ENCODE data around the gene CTBP2. TPM values are rescaled to one million over a fixed set of nuclear protein-coding genes. Genes with fewer than 3 reads are reported as not detected.

The CTBP2 gene
- total RNA-seq, 4 donors from 2014 or later, result 69.7 to 125 (median 84.7) TPM

- 52% methylated on average over 3 of the region's 3 CpGs for WGBS
- DNase-seq (ENCODE audit: extremely low spot score), result no peak
These were observed 58.1 kb downstream of the CTBP2 start for GRCh38 chr10:125102246-125102645.

GRCh38 chr10:125101581-125101980 is 58.8 kb downstream of the CTBP2 start:
- WGBS, result 96% methylated on average over 9 of the region's 9 CpGs
- TF ChIP-seq POLR2A (IDR thresholded peaks at IDR 0.05; ENCODE audit: low read depth), result no peak
- TF ChIP-seq EP300 (IDR thresholded peaks at IDR 0.05), result no peak
- TF ChIP-seq POLR2AphosphoS5 (IDR thresholded peaks at IDR 0.05), result no peak
- no peak for TF ChIP-seq CTCF (IDR thresholded peaks at IDR 0.05)
- no peaks in the 10 kb centered on the region for H3K27me3 ChIP-seq
- DNase-seq (ENCODE audit: extremely low spot score), result no peak
- H3K4me3 ChIP-seq, result no peak overlapping the region
- peaks cover 0 to 24% (median 10%) of the 10 kb centered on the region in 4 donors for H3K36me3 ChIP-seq
- no peaks in the 10 kb centered on the region for H3K9me3 ChIP-seq
- no peak overlapping the region for H3K27ac ChIP-seq (replicated peaks in 1 of 4)
- intact Hi-C loops (cut with DNase I), result no loop called here
- H3K4me1 ChIP-seq, result peaks cover 28 to 74% (median 53%) of the 10 kb centered on the region in 4 donors

More at GRCh38 chr10:125102246-125102645, 58.1 kb downstream of the CTBP2 start:
- no peaks in the 10 kb centered on the region for H3K27me3 ChIP-seq
- TF ChIP-seq EP300 (IDR thresholded peaks at IDR 0.05), result no peak
- no peak for TF ChIP-seq CTCF (IDR thresholded peaks at IDR 0.05)
- TF ChIP-seq POLR2AphosphoS5 (IDR thresholded peaks at IDR 0.05), result no peak
- no peak for TF ChIP-seq POLR2A (IDR thresholded peaks at IDR 0.05; ENCODE audit: low read depth)
- no peak overlapping the region for H3K4me3 ChIP-seq
- H3K4me1 ChIP-seq, result peaks cover 22 to 74% (median 51%) of the 10 kb centered on the region in 4 donors
- H3K27ac ChIP-seq (replicated peaks in 1 of 4), result no peak overlapping the region
- intact Hi-C loops (cut with DNase I), result no loop called here
- H3K9me3 ChIP-seq, result no peaks in the 10 kb centered on the region
- H3K36me3 ChIP-seq, result peaks cover 0 to 31% (median 16%) of the 10 kb centered on the region in 4 donors

GRCh38 chr10:125101049-125101448 is 59.3 kb downstream of the CTBP2 start:
- Histone ChIP-seq H3K27ac (replicated peaks in 1 of 4) (no peak overlapping the region), H3K4me3 (no peak overlapping the region), H3K36me3 (peaks cover 0 to 21% (median 7%) of the 10 kb centered on the region in 4 donors), H3K9me3 (no peaks in the 10 kb centered on the region), H3K27me3 (no peaks in the 10 kb centered on the region), H3K4me1 (peaks cover 33 to 74% (median 58%) of the 10 kb centered on the region in 4 donors)
- WGBS, result 92% methylated on average over 9 of the region's 9 CpGs
- TF ChIP-seq POLR2A (IDR thresholded peaks at IDR 0.05; ENCODE audit: low read depth) (no peak), EP300 (IDR thresholded peaks at IDR 0.05) (no peak), CTCF (IDR thresholded peaks at IDR 0.05) (no peak), POLR2AphosphoS5 (IDR thresholded peaks at IDR 0.05) (no peak)
- intact Hi-C loops (cut with DNase I), result no loop called here
- no peak for DNase-seq (ENCODE audit: extremely low spot score)

- no peak overlapping the region for H3K4me3 ChIP-seq
- H3K27me3 ChIP-seq, result no peaks in the 10 kb centered on the region
- DNase-seq (ENCODE audit: extremely low spot score), result no peak
- H3K9me3 ChIP-seq, result no peaks in the 10 kb centered on the region
- peaks cover 0 to 14% (median 7%) of the 10 kb centered on the region in 4 donors for H3K36me3 ChIP-seq
- intact Hi-C loops (cut with DNase I), result no loop called here
- WGBS, result 93% methylated on average over 15 of the region's 20 CpGs
- TF ChIP-seq EP300 (IDR thresholded peaks at IDR 0.05), result no peak
- TF ChIP-seq POLR2AphosphoS5 (IDR thresholded peaks at IDR 0.05), result no peak
- TF ChIP-seq CTCF (IDR thresholded peaks at IDR 0.05), result no peak
- no peak for TF ChIP-seq POLR2A (IDR thresholded peaks at IDR 0.05; ENCODE audit: low read depth)
- no peak overlapping the region for H3K27ac ChIP-seq (replicated peaks in 1 of 4)
- peaks cover 49 to 75% (median 60%) of the 10 kb centered on the region in 4 donors for H3K4me1 ChIP-seq
These were observed 62.8 kb downstream of the CTBP2 start for GRCh38 chr10:125097409-125098070.
